Bronchial smooth muscle cell (primary cell): ENCODE data around the gene SLC25A46. TPM values are rescaled to one million over a fixed set of nuclear protein-coding genes. Genes with fewer than 3 reads are reported as not detected.

ENCODE experiments used
- total RNA-seq: library from RNA; depleted of rRNA; stranded (reverse); fragments of >200 nt; gene quantifications from 2 replicates; pipeline ENCODE4 v1.2.1, GENCODE V29; 2014

SLC25A46 gene
- 77.4 and 84.2 TPM in 2 replicates for total RNA-seq

DNA sequence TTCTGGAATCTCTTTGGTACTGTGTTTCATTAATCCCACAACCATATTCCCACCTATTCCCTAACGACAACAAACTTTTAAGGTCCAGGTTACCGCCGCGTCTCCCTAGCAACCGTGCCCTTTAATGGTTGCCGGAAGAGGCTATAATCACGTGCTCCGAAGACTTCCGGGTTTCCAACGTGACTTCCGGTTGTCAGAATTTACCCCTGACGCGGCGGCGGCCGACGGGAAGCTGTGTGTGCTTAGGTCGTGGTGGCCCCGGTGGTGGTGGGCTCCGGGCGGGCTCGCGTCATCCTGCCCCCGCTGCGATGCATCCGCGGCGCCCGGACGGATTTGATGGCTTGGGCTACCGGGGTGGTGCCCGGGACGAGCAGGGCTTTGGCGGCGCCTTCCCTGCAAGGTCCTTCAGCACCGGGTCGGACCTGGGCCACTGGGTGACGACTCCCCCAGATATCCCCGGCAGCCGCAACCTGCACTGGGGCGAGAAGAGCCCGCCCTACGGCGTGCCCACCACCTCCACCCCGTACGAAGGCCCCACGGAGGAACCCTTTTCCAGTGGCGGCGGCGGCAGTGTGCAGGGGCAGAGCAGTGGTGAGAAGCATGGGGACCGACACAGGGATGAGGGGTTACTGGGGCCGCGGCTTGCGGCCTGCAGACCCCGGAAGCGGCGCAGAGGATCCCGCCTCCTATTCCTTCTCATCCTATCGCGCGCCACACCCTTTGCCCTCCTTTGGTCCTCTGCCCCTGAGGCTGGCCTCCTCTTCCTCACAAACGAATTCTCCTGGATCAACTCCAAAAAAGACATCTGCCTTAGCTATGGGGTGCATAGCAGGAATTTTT is at the start of gene SLC25A46:
Gene SLC25A46, plus strand, starts transcription at position 196 of the 840 bp plus-strand sequence. Its CDS starts 113 bp downstream, at position 309.

DNA sequence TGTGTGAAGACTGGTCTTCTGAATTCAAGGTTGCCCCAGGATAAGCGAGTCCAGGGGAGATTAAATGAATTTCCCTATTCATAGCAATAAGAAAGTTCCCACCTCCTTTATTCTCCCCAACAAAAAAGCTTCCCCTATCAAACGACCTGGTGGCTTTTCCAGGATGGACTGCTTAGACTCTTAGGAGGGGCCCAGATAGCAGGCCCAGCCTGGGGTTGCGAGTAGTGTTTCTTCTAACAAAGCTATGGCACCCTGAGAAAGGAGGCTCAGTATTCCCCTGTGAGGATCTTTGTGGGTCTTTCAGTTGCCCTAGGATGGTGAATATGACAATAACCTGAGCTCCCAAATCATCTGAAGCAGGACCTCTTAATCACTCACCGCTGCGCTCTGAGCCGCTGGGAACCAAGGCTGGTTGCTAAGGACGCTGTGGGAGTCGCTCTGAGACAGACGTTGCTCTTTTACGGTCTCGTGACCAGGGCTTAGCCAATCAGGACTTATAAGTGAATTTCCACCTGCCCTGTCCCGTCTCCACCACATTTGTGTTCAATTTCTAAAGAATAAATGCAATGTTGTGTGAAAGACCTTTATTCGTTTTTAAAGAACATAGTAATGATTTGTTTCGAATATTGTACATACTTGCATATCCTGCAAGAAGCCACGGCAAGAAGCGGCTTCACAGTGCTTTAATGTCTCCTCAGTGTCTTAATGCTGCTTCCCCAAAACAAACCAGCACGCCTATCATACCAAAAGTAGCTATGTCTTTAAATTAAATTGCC is 12.4 kb upstream of the SLC25A46 start, which contains the start of gene TMEM232:
Gene TMEM232, minus strand, starts transcription at position 423 of the 776 bp plus-strand sequence. CDS start 59,319 bp downstream, outside the sequence.

Other genes with a start within 250 kb of the SLC25A46 start
- gene TMEM232, start 12.3 kb upstream of the SLC25A46 start, total RNA-seq, result 6.3 and 14.7 TPM in 2 replicates